GF-D8 (cell line): ENCODE results near the gene THAP7.
"Not testable (repeated sequence)": the region's sequence is repeated elsewhere in the genome, so short reads cannot be mapped to it uniquely, and the experiment has no call there.

Experiments
- DNase-seq: peaks from one replicate; lab custom pipeline; 2025; lab: John Stamatoyannopoulos, UW

The THAP7 gene

GRCh38 chr22:21012446-21013407 is 10.8 kb upstream of the THAP7 start:
- no peak for DNase-seq

GRCh38 chr22:21010426-21011113 is 8.7 kb upstream of the THAP7 start:
- no peak for DNase-seq

DNA sequence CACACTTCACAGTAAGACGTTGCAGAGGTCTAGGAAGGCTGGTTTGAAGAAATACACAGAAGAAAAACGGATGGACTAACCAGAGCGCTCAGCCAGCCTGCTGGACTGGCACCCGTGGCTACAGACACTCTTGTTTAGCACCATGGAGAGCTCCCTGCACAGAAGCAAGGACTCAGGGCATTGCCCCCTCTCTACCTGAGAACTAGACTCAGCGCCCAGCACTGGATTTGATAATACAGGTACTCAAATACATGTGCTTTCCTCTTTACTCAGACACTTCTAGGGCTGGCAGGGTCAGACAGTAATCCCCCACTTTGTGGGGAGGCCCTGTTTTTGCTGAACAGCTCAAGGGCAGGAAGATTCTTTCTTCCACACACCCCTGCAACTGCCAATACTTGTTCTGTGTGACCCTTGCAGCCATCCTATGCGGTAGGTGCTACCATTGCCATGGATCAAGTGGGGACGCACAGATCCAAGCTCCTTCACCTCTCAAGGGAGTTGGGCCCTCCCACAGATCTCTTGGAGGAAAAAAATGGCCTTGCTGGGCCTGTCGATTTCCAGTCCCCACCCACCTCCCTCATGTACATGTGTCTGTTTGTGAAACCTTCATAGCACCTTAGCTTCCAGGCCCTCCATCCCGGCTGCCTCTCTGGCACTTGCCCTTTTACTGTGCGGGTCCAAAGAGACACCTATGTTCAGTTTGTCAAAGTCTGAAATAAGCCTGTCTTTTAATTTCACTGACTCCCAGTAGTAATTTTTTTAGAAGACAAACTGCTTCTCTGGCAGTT is 7.9 kb upstream of the THAP7 start:
- no peak for DNase-seq

- DNase-seq = not testable (repeated sequence)
Measured at GRCh38 chr22:21009208-21009607, 7.3 kb upstream of the THAP7 start.

DNA sequence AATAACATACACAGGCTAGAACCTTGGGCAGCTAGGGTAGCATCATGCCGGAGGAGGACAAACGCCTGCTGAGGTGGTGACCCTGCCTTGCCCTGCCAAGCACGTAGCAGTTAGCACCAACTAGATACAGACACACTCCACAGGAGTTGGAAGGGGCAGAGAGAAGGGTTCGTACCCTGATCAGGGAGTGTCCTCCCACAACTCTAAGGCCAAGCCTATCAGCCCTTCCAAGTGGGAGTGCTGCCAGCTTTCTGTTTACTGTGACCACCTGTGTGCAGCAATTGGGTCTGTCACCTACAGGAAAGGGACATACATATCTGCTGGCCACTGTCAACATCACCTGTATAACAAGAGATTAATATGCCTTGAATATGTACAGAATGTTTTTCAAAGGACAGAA is 1.9 kb upstream of the THAP7 start:
- no peak for DNase-seq

DNA sequence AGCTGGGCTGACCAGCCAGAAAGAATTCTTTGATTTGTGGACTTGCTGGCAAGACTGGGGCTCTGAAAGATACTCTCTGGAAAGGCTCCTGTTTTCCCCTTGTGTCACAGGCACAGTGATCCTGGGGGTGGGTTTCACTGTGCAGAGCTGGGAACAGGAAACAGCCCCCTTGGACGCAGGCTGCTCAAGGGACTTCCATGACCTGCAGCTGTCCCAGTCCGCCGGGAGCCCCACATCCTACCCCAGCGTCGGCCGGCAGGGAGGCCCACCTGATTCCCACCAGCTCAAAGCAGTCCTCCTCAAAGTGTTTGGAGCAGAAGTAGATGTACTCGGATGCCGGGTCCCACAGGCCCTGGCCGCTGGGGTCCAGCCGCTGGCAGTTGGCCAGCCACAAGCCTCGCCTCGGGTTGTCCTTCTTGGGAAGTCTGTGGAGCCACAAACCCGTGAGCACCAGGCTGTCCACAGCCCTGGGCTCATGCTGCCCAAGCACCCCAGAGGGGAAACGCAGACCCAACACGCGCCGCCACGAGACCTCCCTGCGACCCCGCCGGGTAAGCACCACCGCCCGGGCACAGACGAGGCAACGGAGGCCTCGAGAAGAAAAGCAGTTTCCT is 824 bp downstream of the THAP7 start:
- no peak for DNase-seq

DNA sequence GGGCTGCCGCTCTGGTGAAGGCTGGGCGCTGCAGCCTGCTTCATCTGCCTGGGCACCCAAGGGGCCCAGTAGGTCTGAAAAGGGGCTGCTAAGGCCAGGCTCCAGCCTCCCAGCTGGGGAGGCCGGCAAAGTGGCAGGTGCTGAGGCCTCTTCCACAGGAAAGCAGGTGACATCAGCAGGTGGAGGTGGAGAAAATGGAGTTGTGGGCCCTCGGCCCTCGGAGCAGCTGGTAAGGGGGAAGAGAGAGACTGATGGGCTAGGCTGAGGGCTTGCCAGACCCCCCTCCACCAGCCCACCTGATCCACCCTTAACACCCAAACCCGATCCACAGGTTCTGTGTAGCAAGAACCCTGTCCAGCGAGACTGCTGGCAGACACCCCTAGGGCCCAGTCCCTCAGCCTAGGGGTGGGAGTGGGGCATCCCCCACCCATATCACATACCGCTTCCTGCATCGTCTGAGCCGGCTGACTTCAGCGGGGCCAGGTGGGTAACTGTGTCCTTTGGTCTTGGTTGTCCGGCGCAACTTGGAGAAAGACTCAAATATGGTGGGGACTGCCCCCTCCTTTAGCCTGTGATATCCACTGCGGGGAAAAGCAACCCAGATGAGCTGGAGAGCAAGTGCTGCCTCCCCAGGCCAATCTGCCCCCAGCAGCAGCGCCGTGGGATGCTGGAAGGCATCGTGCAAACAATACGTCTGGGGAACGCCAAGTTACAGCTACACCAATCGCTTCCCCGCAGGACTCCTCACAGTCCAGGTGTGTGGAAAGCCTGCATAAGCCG is 1.5 kb downstream of the THAP7 start:
- no peak for DNase-seq

DNA sequence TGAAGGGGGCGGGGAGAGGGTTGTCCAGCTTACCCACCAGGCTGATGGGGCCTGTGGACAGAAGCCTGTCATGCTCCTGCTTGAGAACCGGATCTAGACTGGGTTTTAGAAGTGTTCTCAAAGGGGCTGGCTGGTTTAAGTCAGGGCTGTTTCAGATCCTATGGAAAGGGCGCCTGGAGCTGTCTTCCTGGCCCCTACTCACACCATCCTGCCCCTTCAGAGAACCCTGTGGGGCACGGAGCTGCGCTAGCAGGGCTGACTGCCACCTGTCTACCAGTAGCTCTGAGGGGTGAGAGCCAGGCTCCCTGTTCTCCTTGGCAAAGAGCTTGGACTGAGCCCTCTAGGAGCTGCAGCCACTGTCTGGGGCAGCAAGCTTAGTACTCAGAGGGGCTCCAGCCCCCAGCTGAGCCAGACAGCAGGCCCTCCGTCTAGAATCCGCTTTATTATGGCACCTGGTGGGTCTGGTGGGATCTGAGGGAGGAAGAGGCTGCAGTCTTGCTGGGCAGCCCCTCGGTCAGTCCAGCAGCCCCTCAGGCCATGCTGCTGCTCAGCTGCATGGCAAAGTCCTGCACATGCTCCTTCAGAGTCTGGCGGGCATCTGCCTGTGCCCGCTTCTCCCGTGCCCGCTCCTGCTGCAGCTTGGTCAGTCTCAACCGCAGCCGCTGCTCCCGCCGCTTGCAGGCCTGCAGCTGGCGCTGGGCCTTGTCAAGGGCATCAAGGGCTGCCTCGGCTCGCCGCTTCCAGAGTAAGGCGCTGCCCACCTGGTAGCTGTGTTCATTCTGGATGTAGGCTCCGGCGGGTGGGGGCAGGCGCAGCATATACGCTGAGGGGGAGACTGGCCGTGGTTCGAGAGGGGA is 2.3 kb downstream of the THAP7 start:
- DNase-seq = no peak

DNA sequence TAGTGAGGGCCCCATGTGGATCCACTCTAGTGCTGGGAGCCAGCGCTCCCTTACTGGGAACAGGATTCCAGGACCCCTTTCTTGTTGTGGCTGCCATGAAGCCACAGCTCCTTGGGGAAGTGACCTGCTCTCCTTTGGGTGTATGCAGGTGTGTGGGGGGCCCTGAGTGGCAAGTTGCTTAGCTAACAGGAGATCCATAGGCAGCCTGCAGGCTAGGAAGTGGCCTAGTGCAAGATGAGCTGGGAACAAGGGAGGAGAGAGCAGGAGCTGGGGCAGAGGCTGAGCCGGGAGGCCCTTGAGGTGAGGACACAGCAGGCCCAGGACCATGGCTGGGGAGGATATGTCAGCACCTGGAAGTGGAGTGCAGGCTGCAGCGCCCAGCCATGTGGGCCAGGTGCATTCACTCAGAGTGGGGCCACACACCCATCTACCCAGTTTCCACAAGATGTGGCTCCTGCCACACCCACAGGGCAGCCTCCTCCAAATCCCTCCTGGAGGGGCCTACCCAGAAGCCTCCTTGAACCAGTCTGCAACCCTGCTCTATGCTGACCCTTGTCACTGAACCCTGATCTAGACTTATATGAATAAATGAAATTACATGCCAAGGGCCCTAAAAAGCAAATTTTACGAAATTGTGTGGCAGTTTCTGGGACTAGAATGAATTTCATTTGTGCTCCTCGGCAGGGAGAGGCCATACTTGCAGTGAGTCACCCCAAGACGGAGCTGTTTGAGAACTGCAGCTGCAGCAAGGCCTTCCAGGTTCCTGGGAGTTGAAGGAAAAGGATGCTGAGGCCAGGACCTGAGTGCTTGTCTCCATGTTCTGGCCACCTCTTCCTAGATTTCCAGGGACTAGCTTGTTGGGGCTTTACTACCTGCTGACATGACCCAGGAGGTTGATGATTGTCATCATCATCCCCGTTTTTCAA is 3.2 kb downstream of the THAP7 start:
- DNase-seq = no peak

DNA sequence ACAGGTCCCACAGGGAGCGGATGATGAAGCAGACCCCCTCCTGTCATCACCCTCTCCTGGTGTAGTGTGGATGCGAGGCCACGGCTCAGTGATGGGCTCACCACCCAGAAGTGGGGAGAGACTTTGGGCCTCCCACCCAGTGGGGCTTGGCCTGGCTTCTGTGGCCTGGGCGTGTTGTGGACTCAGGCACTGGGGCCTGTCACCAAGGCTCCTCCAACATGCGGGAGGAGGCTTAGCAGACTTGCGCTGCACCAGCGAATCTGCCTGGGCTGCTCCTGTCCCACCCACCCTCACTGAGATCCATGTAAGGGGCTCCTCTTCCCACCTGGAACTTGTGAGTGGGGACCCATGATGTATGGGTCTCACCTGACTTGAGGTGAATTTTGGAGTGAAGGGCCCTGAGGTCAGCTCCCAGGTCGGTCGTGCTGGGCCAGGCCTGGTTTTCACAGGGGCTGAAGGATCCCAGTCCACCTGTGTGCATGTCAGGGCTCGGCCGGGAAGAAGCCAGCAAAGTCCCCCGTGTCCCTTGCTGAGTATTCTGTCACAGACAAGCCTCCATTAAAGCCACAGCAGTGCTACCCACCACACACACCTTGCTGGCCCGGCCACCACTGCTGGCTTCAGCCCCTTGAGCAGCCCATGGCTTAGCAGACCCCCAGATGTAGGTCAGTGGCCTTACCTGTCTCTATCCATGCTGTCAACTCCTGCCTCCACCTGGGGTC is 4.2 kb downstream of the THAP7 start:
- DNase-seq = no peak

GRCh38 chr22:20996598-20997535 is 5.1 kb downstream of the THAP7 start:
- DNase-seq = no peak

DNA sequence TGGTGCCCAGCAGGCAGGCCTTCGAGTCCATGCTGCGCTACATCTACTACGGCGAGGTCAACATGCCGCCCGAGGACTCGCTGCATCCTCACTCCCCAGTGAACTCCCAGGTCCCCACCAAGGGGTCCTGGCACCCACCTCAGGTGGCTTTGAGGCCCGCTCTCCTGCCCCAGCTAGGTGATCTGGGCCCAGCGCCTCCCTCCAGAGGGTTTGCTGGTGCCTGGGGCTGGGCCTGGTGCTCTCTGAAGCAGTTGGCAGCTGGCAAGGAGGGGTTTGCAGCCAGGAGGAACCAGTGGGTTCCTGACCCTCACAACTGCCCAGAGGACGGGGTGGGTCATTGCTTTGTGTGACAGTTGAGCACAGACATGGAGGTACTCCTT is 5.9 kb downstream of the THAP7 start:
- no peak for DNase-seq

- DNase-seq = no peak
Measured at GRCh38 chr22:20995329-20996030, 6.4 kb downstream of the THAP7 start.

DNA sequence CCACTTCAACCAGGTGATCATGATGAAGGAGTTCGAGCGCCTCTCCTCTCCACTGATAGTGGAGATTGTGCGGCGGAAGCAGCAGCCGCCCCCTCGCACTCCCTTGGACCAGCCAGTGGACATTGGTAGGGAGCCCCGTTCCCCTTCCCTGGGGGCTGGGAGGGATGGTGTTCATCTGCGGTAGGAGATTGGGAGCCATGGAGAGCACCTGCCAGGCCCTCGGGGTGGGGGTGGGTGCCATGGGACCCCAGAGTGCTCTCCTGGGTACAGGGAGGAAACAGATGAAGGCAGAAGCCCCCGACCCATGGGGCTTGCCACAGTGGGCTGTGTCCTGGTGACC is 7.0 kb downstream of the THAP7 start:
- no peak for DNase-seq

- no peak for DNase-seq
Measured at GRCh38 chr22:20994128-20994901, 7.6 kb downstream of the THAP7 start.
